Measurements from ENCODE around the gene DCC.

DCC gene

DNA sequence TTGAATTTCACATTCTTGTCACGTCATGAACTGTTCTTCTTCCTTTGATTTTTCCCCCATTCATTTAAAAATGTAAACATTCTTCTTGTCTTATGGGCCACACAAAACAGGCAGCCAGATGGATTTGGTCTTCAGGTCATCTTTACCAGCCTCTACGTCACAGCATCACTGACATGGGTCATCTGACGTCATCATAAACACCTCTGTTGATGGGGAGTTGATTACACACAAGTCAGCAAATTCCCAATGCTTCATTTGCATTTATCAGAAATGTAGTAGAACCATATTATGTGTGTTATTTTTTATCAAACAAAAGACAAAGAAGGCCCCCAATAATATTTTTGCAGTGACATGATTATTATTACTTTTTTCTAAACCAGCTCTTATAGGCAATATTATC is 777.9 kb downstream of the DCC start:
- DNase-seq: no peak

DNA sequence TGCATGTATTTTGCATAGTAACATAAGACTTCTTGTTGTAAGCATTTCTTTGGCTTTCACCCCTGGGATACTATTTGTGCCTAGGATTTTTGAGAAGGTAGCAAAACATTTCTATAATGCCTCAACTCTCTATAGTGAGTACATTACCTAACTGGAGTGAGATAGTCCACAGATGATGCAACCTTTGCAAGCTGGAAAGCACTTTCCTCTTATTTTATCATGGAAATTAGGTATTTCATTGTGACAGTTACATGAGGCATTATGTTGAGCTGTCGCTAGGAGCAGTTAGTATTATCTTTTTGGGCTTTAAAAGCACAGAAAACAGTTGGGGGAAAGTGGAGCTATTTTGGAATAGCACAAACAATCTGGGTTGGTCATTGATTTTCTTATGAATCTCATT is 786.2 kb downstream of the DCC start:
- no peak for DNase-seq

DNA sequence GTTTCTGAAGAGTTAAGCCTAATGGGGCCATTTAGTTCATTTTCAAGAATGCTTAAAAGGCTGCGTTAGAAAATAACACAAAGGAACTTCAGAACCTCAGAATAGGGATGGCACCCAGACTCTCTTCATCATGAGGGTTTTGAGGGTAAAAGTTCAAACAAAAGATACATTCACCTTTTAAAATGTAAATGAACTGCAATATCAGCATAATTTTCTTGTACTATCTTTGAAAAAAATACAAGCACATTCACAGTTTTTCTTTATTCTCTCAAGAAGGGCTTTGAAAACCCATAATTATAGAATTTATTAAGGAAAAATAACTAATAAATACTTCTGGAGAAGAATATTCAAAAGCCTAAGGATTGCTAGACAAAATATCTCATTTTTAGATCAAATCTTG is 791.0 kb downstream of the DCC start:
- no peak for DNase-seq

DNA sequence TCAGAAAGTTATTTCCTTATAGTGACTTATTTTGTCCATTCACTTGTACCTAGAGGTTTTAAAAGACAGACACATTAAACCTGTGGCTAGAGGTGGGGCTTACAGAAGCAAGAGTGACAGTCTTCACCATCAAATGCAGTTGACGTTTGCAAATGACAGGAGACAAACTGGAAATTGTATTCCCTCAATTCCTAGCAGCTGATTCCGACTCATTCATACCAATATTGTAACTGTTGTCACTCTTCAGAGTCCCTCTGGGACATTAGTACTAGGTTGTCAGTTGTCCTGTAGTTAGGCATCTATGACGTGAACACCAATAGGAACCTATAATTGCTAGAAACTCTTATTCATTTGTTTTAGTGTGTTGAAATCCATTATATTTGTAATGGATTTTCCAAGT is 794.7 kb downstream of the DCC start:
- no peak for DNase-seq

DNA sequence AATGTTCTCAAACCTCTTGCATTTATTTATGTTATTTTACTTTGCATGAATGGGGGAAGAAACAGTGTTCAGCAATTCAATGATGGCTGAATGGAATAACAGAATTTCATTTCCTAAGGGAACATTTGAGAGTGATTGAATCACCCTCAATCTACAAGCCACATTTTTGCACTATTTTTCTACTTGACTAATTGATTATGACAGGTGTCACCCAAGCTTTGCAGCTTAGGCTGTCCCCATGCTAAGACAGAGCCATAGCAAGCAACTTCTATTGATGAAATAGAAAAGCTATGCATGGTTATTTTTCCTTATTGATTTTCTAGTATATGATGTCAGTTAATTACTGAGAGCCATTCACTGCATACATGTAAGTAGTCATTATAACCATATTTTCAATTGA is 795.7 kb downstream of the DCC start:
- no peak for DNase-seq

DNA sequence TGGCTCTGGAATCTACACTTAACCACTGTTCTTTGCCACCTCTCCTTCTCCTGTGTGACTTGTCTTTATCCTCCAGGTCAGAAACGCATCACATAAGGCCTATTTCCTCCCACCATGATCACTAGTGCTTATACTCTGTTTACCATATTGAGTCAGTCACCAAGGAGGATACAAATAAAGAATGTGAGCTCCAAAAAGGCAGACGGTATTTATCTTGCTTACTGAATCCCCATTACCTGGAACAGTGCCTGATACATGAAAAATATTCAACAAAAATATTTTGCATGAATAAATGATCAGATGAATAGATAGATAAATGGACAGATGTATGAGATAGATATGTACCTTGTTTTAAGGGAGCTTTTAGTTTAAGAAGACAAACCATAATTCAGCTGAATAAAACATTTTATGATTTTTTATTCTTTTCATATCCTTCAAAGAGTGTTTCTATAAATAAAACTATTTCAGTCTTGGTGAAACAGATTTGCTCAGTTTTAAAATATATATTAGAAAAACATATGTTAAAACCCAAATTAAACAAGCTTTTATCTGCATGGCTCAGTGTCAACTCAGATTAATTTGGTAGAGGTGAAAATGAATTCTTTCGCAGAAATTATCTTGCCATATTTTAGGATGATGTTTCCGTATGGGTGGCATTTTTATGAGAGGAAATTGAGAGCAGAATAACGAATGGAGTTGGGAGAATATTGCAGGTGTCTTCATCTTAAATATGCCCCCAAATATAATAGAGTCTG is 799.9 kb downstream of the DCC start:
- no peak for DNase-seq

DNA sequence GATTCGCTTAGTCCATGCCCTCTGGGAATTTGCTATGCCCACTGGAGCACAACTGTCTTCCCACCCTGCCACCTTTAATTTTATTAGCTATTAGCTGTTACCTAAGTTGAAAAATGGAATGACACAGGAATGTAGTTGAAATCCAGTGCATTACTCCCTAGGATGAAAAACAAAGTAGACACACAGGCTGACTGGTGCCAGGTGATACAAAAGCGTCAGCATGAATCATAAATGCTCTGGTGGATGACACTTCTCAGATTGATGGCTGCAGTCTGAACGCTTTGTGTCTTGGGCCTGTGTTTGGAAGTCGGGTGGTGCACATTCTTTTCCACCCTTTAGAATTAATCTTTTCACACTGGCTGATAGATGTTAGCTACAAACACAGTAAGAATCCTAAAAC is 802.0 kb downstream of the DCC start:
- DNase-seq: no peak

DNA sequence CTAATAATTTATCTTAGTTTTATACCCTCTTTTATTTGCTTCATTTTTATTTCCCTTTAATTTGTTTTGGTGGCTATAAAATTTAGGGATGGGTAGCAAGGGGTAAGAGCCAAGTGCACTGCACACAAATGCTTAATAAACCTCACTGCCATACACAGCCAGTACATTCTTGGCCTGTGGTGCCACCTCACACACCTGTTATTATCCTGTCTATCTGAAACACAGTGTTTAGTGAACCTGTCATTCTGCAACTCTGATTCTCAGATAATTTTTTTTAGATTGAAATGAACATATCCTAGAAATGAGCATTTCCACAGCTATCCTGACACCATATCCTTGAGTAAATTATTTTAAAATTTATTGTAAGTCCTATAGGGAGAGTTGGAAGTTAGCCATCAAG is 807.5 kb downstream of the DCC start:
- DNase-seq: no peak

DNA sequence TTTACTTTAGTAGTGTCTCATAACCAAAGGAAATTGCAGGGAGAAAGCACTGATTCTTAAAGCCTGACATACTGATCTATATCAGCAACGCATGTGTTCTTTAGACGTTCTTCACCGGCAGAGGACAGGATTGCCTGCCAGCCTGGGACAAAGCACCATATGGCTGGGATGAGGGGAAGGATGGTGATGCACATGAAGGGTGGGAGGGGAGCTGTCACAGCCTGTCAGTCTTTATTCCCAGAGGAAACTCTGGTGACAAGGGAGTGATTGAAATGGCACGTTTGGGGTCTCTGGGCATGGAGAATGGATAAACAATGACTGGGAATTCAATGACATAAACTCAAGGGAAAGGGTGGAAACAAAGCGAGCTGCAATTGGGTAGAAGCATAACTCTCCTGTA is 808.1 kb downstream of the DCC start:
- no peak for DNase-seq

DNA sequence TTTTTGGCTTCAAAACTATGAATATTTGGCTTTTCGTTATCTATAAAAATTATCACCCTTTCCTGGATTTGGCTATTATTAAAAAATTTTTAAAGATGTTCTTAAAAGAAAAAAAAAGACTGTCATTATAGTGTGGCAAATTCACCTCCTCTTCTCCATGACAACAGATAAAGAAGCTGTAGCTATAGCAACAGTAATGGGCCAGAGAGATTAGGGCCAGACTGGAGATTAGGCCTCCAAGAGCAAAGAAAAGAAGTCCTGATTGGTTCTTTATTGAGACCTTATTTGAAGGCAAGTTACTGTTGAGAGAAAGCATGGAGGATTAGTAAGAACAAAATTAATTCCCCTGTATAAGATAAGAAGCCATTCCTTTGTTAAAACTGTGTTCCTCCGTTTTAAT is 812.5 kb downstream of the DCC start:
- DNase-seq: no peak

DNA sequence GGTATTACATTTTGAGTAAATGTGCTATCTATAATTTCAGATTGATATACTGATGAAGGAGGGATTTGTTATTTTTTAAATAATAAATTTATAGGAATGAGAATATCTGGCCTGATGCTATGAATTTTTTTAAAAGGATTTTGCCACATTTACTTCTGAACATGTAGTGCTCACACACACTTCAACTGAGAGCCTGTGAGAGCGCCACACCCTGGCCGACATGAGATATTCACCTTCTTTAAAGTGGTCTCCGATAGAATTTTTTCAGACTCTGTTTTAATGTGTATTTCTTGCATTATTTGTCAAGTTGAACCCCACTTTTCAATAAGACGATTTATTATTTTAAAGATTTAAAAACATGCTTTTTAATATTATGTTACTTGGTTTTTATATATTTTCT is 813.3 kb downstream of the DCC start:
- DNase-seq: no peak

DNA sequence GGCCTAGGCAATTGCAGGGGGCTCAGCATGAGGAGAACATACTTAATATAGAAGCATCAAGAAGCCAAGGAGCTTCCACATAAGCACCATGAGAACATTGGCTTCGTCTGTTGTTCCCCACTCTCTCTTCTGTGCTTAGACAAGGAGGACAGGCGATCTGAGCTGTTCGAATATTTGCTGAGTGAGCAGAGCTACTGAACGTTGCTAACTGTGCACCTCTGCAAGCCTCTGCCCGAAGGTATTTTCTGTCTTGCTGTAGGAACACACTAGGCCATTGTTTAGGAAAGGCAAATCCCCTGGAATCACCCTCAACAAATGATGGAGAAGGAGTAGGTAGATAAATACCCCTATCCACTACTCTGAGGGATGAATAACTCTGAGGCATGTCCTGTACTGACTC is 813.8 kb downstream of the DCC start:
- DNase-seq: no peak

DNA sequence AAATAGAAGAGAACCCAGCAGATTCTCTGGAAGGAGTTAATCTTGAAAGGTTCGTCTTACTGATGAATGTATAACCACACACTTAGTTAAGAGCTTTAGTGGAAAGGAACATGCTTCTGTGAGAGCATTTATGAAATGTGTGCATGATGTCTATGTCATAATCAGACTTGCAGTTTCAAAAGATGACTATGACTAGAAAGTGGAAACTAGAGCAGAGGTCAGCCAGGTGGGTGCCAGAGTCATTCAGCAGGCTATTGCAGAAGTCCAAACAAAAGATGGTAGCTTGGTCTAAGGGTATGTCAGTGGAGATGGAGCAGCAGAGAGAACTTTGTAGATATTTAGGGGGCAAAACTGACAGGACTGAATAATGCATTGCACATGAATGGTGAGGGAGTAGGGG is 825.8 kb downstream of the DCC start:
- no peak for DNase-seq

DNA sequence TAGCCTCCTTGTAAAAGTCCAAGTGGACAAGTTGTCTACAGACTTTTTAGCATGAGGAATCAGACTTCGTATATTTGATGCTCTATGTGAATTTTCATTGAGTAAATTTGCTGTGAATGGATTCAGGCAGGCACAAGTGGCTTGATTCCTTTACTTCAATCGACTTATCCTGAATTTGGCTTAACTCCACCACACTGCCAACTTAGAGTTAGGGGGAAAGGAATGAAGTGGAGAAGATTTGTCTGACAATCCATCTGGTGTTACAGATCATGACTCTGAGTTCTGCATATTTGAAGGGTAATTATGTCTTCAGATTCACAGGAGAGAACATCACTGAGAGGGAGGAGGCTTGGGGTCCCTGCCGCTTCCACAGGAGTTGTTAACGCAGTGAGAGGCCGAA is 829.3 kb downstream of the DCC start:
- DNase-seq: no peak

DNA sequence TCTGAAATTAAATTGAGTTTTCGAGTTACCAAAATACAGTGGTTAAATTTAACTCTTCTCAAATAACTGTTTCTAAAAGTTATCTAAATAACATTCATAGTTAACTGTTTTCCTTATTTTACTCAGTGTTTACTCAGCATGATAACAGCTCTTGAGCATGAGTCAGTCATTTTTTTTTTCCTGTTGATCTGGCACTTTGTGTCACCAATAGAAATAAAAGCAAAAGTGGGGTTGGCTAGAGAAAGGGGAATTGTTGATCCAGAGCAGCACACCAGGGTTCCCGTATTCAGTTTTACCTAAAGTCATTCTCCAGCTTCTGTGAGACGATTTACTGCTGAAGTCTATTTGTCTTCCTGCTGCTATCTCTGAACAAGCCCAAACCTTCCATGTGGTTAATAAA is 851.6 kb downstream of the DCC start:
- DNase-seq: no peak

DNA sequence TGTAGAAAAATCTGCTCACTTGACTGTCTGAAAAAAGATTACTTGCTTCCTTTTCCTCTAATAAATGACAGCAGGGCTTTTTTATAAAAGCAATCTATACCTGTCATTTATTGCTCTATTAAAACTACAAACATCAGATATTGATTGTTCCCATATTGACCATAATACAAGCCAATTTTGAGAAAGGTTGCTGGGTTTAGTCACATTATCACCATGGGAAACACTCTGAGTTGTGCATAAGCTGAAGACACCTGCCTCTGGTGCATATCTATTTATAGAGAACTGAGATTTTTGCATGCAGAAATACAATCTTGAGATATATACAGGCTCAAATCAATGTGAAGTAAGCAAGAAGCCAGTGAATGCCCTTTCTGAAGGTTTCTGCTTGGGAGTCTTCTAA is 853.9 kb downstream of the DCC start:
- no peak for DNase-seq

DNA sequence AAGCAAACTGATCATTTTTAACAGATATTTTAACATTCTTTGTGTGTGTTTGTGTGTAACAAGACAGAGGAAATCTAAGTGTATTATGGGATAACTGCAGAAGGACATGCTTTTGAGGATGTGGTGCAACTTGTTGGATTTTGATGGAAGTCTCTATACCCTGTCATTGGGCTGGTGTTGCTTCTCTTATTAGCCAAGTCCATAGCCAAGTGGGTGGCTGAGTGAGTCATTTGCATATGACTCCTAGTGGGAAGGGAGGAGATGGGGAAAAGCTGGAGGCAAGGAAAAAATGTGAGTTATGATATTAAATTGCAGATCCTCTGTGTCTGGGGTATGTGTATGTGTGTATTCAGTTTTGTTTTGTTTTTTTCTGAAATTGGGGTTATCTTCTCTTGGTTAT is 879.9 kb downstream of the DCC start:
- DNase-seq: no peak

DNA sequence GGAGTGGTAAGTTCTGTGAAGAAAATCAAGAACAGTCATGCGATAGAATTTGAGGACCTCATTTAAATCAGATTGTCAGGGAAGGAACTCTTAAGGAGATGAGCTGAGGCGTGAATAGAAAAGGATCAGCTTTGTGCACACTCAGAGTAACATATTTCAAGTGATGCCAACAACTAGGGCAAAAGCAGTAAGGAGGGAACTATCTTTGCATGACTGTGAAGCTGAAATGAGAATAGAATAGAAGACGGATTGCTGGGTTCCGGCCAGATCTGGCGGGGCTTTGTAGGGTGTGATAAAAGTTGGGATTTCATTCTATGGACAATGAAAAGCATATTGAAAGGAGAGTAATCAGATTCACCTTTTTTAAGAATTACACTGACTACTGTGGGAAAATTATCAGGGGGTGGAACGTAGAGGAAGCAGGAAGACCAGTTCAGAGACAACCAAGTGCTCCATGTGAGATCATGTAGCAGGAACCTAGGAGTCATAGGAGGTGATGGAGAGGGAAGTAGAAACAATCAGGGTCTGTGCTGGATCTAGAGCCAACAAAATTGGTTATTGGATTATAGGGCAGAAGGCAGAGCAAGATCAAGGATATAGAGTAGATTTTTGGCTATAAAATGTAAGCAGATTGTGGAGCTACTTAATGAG is 884.3 kb downstream of the DCC start:
- DNase-seq: no peak

DNA sequence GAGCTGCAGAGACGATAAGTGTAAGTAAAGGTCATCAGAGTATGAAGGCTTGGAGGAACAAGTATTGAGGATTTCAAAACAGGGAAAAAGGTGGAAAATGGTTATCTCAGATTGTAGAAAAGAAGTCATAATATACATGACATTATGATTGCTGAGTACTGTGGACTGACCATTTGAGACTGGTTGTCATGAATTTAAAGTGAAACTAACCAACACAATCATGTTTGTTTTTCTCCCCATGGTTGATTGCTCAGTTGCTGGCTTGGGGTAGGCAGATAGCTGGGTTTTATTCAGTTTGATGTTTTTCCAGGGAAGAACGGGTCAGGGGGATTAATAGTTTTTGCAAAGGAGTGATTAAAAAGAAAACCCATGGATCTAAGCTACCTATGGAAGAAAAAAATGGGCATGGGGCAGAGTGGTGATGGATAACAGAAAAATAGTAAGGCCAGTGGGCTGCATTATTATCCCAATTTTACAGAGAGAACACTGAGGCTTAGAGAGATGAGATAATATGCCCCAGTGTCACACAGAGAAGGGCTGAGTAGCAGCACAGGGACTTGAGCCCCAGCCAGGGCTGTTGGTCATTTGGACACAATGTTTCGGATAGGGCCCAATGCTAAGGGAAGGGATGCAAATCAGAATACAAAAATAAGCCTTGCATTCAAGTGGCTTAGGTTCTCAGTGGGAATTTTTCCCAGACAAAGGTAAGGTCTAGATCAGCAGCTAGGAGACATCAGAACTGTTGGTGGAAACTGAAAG is 885.7 kb downstream of the DCC start:
- DNase-seq: no peak

DNA sequence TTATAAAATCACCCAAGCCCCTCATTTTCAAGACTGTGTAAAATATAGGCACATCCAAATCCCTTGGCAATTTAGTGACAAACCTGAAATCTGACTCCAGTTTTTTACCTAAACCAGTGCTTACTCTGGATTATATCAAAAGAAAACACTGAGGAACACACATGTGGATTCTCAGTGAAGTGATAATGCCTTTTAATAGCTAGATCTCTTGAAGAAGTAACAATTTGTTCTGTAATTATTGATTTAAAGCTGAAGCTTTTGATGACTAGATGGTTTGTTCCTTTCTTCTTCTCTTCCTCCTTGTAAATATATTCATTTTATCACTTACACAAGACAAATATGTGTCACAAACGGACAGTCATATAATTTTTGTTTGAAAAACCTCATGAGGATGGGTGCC is 894.6 kb downstream of the DCC start:
- no peak for DNase-seq

DNA sequence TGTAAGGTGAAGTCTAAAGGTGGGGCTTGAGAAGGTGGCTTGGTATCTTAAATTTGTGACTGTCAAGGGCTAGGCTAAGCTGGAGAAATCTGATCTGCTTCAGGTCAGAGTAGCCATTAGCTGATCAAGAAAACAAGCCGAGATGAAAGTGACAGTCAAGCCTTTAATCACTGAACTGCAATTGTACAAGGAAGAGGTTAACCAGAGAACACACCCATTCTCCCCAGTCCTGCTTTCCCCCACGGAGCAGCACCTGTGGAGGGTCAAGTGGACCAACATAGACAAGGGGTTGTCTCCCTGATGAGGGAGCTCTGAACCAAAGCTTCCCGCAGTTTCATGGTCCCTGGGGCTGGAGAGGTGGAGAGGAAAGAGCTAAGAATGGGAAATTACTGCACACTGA is 901.2 kb downstream of the DCC start:
- DNase-seq: no peak

DNA sequence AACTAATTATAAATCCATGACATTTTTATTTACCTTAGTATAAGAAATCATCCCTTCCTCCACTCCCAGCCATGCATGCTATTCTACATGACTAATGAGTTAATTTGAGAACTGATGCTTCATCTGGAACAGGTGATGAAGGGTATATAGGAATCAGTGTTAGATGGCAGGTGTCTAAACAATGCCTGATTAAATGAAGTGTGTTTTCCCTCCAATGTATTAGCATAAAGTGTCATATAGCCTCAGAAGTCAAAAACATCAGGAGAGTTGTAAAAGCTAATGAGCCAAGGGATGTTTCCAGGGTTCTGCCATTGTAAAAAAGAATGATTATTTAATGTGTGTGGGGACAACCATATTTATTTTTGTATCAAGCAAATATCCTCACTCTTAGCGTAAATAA is 913.8 kb downstream of the DCC start:
- no peak for DNase-seq

DNA sequence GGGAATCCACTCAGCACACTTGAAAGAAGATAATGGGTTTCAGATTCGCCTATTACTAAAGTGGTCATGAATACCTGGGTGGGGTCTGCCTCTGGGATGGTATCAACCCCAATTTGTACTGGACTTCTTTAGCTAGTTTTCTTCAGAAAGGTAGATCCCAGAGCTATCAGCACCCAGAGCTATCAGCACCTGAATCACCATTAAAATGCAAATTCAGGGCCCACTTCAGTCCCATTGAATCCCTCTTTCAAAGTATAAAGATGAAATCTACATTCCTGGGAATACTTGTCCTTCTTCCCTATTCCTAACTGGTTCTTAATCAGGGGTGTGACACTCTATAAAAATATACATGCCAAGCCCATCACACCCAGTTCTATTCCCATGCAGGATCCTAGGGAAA is 914.3 kb downstream of the DCC start:
- no peak for DNase-seq

DNA sequence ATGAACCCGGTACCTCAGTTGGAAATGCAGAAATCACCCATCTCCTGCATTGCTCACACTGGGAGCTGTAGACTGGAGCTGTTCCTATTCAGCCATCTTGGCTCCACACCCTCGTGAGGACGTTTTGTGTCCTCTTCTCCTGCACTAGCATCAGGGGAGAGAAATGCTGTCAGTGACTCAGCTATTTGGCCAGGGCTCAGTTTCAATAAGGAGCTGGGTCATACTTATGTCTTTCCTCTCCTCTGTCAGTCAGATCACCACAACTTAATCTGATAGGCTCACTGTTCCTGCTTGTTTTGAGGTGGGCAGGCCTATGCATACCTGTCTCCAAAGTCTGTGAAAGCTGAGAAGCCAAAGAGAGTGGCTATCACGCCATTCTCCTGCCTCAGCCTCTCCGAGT is 921.2 kb downstream of the DCC start:
- DNase-seq: no peak
